8988T (cell line): Measurements from ENCODE around the gene TMC4.

ENCODE experiments used
- DNase-seq: peaks from one replicate; pipeline ENCODE4 v3.0.0; 2011

The TMC4 gene

DNA sequence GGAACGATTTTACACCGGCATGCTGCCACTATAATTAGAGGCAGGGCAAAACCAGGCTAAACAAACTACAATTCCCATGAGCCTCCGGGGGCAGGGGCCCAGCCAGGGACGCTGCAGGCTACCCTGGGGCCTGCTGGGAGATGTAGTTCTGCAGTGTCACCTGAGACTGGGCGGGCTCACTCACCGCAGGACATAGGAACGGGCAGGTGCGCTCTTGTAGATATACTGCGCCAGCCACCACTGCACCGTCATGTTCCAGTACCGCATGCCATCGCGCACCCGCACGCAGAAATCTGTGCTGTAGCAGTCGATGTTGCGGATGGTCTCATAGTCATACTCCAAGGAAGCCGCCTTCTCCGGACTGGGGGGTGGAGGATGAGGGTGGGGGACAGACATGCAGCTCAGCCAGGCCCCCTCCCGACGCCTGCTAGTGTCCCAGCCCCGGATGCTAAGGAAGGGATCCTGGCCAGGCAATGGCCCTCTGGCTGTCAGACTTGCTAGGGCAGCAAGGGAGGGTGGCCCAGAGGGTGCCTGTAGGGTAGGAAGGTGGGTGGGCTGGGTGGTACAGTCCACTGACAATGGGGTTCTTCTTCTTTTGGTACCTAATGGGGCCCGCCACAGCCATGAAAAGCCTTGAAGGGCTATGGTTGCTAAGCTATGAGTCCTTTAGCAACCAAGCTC, 5.8 kb upstream of the TMC4 start:
- DNase-seq = no peak

DNA sequence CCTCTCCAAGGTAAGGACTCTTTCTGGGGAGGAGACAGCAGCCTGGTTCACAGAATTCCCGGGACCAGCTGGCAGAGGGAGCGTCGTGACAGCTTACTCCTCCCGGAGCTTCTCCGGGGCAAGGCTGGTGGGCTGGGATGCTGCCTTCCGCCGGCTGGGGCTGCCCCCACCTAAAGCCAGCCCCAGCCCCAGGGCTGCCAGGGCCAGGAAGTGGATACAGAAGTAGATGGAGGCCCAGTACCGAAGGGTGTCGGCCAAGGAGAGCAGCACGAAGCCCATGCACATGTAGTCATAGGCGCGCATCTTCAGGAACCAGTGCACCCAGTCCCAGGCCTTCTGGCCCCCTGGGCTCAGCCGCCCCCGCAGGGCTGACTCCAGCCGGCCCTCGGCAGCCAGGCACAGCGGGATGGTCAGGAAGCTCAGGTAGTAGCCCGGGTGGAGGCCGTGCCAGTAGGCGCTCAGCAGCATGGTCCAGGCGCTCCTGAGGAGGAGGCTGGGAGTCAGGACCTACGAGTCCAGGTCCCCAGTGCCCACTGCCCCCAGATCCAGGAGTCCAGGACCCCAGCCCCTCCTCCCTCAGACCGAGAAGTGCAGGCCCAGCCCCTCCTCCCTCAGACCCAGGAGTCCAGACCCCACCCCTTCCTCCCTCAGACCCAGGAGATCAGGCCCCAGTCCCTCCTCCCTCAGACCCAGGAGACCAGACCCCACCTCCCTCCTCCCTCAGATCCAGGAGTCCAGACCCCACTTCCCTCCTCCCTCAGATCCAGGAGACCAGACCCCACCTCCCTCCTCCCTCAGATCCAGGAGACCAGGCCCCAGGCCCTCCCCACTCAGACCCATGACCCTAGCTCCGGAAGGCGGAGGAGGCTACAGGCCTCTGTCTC, 1.2 kb upstream of the TMC4 start:
- no peak for DNase-seq

DNA sequence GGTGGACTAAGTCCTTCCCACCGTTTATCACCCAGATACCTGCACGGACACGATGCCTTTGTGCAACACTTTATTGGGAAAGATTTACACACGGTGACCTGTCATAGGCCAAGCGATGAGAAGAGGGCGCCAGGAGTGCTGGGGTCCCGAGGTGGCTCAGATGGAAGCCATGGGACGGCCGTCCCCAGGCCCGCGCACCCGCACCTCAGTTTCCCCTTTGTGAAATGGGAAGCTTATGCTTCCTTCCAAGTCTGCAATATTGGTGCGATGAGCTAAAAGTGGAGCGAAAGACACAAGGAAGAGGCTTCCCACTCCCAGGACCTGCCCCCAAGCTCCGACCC, 369 bp upstream of the TMC4 start:
- no peak for DNase-seq

DNA sequence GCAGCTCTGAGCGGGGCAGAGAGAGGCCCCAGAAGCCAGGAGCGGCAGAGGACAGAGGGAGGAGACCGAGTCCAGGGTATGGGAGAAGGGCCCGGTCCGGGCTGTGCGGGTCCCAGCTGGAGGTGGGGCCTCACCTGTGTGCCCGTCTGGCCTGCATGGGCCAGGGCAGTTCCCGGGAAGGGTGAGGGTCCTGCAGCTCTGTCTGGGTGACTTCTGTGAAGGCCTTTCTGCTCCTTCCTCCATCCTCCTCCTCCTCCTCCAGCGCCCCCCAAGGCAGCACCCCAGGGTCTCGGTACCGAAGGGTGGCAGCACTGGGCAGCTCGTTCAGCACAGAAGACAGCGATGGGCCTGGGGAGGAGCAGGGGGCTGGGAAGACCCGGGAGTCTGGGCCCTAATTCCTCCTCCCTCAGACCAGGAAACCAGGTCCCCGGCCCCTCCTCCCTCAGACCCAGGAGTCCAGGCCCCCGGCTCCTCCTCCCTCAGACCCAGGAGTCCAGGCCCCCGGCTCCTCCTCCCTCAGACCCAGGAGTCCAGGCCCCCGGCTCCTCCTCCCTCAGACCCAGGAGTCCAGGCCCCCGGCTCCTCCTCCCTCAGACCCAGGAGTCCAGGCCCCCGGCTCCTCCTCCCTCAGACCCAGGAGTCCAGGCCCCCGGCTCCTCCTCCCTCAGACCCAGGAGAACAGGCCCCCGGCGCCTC, 1.1 kb downstream of the TMC4 start:
- DNase-seq = peak; percentile 7

DNA sequence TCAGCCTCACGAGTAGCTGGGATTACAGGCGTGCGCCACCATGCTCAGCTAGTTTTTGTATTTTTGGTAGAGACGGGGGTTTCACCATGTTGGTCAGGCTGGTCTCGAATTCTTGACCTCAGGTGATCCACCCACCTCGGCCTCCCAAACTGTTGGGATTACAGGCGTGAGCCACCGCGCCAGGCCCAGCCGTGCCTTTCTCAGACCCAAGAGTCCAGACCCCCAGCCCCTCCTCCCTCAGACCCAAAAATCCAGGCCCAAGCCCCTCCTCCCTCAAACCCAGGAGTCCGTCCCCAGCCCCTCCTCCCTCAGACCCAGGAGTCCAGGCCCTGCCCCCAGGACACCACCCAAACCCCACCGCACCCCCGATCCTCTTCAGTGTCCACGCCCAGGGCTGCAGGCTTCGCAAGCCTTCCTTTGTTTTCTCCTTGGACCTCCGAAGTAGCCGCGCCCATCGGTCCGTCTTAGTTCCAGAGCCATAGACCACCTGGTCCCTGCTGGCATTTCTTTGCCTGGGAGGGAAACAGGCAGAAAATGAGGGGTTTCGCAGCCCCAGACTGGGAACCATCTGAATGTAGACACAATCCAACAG, 3.7 kb downstream of the TMC4 start:
- DNase-seq = no peak

DNA sequence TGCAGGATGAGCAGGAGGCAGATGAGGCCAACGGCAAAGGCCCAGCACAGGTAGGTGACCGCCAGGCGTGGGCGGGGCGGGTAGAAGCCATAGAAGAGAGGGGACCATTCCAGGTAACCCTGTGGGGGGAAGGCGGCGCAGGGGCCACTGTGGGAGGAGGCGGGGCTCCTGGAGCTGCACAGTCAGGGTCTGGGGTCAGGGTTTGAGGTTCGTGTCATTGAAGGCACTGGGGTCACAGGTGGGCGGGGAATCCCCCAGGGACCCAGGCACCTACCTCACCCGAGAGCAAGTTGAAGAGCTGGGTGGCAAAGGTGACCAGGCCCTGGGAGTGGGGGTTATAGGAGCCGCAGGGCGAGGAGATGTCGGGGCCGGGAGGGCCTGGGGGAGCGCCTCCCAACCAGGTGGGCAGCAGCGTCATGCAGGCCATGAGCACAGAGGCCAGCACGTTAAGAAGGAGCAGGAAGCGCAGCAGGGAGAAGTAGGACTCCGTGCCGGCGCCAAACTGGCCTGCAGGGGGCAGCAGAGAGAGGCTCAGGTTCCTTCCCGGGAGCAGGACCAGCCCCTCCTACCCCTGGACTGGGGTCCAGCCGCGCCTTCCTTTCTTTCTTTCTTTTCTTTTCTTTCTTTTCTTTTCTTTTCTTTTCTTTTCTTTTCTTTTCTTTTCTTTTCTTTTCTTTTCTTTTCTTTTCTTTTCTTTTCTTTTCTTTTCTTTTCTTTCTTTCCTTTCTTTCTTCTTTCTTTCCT, 4.6 kb downstream of the TMC4 start:
- peak; percentile 85 for DNase-seq

- DNase-seq = no peak
These were observed 7.7 kb downstream of the TMC4 start for GRCh38 chr19:54165222-54165621.

GRCh38 chr19:54164369-54165068, 8.4 kb downstream of the TMC4 start:
- DNase-seq = no peak

DNA sequence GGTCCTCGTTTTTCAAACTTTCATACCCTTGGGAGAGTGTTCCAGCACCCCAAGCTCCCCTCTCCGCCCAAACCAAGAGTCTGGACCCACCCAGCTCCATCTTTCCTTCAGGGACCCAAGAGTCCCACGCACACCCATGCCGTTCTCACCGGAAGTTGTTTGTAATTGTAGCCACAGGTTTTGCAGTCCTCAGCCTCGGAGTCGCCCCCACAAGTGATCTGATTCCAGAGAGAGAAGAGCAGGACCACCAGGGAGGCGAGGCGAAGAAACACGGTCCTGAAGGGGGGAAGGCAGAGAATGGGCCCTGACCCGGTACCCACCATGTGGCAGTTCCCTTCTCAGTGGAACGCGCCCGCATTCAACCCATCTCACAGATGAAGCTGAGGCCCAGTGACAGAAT, 10.1 kb downstream of the TMC4 start:
- no peak for DNase-seq

DNA sequence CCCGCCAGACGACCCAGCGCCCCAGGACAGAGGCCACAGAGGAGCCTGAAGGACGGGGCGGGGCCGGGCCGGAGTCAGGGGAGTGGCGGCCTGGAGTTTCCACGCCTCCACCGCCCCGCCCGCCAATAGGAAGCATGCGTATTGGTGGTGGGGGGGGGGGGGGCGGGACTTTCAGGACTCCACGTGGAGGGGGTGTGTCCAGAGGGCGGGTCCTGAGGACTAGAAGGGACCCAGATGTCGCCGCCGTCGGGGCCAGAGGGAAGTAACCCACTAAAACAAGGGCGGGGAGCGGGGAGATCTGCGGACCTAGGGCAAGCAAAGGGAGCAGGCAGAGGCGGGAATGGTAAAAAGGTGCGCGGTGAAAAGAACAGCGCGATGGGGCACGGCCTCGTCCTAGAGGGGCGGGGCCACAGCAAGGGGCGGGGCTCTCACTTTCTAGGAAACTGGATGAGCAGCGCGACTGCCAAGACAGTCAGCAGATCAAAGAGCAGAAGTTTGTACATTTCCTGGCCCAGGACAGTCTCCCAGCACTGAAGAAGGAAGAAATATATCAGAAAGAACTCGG, 10.6 kb downstream of the TMC4 start:
- DNase-seq = no peak

GRCh38 chr19:54160854-54161253, 12.1 kb downstream of the TMC4 start:
- DNase-seq = no peak

DNA sequence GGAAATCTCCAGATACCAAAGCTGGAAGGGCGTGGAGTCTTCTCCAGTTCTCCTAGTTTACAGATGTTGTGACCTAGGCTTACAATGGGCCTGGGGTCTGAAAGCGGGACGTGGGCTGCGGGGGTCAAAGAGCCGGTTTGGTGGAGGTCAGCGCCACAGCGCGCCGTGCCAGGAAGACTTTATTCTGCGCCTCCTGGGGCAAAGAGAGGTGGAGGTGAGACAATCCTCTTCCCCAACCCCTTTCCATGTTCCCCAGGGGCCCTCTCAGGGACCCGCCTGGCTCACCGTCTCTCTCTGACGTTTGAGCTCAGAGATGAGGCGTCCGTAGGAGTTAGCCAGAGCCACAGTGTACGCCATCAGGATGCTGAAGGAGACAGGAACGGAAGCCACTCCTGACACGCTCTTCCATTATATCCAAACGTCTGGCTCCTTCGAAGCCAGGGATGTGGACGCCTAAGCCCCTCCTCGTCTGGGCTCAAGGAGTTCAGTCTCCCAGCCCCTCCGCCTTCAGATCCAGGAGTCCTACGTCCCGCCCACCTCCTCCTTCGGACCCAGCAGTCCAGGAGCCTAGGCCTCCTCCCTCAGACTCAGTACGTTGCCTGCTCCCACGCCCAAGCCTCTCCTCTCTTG, 12.7 kb downstream of the TMC4 start:
- DNase-seq = no peak

DNA sequence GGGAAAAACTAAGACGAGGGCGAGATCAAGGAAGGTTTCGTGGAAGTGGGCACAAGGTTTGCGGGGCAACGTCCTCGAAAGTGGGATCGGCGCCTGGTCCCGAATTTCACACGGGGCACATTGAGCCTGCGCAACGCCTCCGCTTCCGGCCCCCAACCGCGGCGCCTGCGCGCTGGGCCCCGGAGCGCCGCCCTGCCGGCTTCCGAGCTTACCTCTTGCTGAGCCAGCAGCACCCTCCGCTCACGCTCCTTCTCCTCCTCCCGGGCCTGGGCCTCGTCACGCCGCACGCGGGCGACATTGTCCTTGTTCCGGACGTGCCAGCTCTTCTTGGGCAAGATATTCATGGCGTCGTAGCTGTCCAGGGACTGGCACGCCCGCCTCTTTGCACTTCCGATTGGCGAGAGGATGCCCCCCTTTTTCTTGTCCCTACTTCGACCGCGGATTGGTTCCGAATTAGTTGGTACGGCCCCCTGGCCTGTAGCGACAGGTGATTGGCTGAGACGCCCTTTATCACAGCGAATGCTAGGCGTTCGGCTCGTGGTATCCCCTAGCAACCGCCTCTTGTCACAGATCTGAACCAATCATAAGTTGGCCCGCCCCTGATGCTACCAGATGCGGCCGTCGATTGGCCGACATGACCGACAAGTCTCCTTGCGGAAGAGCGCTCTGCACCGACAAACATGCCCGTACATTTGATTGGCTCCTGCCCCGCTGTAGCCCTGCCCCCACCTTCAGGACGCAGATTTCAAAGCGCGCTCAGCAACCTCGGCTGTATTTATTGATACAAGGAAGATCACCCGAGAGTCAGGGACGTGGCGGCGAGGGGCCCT, 13.4 kb downstream of the TMC4 start, which contains the start of gene LENG1:
Gene LENG1, minus strand, starts transcription at position 370 of the 830 bp plus-strand sequence. Its CDS starts 26 bp downstream, at position 344.
- DNase-seq = peak; percentile 88

DNA sequence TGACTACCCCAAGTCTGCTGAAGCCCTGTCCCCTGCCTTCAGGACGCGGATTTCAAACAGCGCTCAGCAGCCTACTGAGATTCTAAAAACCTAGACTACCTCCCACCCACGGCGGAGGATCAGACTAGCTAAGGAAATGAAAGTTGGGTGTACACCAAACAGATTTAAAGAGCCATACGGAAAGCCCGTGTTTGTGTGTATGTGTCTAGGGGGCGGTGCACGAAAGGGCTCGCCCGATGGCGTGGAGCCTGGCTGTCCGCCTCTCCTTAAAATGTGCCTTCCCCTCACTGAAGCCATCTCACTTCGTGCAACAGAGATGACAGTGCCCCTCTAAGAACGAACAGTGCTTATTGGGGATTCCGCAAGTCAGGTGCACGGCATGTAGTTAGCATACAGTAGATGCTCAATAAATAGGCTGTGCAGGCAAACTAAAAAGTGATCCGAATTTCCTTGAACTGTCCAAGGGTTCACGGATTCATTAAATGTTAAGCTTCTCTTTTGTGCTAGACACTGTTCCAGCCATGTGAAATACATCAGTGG, 14.1 kb downstream of the TMC4 start:
- no peak for DNase-seq

GRCh38 chr19:54156953-54157352, 16.0 kb downstream of the TMC4 start:
- no peak for DNase-seq

DNA sequence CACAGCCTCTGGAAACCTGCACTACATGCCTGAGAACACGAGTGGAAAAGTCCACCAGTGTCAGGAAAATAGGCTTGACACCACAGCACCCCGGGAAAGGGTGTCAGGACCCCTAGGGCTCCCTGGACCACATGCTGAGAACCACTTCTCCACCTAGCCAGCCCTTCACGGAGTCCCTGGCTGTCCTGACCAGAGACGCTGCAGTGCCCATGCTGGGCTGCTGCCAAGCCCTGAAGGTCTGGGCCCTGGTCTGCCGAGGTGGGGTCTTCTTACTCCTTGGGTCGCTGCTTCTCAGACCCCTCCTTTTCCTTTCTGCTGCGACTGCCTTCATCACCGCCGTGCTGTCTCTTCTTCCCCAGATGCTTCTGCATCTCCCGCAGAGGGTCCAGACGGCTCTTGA, 16.5 kb downstream of the TMC4 start:
- DNase-seq = no peak

DNA sequence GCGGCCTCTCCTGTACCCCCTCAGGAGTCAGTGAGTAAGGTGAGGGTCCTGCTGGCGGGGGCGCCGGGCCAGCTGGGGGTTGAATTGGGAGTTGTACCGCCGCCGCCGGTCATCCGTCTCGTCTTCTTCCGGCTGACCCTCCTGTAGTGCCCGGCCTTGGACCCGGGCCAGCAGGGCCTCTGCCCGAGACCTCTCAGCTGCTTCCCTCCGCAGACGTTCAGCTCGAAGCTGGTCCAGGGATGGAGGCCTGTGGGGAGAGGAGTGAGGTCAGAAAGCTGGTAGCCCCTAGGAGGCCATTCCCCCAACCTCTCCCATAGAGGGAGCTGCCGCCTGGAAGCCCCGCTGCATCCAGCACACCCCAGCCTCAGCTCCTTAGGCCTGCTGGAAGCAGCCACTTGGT, 17.3 kb downstream of the TMC4 start:
- no peak for DNase-seq

- no peak for DNase-seq
These were observed 18.2 kb downstream of the TMC4 start for GRCh38 chr19:54154603-54155345.

DNA sequence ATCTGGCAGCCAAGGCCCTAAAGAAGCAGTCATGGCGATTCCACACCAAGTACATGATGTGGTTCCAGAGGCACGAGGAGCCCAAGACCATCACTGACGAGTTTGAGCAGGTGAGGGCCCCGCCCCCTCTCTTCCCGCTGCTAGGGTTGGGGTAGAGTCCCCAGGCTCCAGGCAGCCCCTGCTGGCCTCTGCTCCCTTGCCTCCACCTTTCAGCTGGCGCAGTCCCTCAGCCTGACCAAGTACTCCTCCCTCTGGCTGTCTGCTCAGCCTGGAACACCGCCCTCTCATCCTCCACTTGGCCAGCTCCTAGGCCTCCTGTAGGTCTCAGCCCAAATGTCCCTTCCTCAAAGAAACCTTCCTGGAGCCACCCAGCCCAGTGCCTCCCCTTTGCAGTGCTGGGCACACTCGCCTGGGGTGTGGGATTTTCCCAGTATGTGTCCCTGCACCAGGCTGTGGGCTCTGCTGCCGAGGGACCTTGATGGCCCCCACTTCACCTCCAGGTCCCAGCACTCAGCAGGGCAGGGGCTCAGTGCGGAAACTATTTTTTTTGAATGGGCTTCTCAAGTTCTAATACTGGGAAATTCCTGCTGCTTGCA, 19.1 kb downstream of the TMC4 start:
- DNase-seq = no peak
